ENCODE measurements around the gene PABPN1L. TPM values are rescaled to one million over a fixed set of nuclear protein-coding genes. Genes with fewer than 3 reads are reported as not detected.
A peak's percentile ranks its signal among the peaks of the same experiment; 100 is the strongest.

PABPN1L gene
- total and polyA plus RNA-seq, 2 of the 4 experiments (the other 2 are of a cell fraction), result not detected

DNA sequence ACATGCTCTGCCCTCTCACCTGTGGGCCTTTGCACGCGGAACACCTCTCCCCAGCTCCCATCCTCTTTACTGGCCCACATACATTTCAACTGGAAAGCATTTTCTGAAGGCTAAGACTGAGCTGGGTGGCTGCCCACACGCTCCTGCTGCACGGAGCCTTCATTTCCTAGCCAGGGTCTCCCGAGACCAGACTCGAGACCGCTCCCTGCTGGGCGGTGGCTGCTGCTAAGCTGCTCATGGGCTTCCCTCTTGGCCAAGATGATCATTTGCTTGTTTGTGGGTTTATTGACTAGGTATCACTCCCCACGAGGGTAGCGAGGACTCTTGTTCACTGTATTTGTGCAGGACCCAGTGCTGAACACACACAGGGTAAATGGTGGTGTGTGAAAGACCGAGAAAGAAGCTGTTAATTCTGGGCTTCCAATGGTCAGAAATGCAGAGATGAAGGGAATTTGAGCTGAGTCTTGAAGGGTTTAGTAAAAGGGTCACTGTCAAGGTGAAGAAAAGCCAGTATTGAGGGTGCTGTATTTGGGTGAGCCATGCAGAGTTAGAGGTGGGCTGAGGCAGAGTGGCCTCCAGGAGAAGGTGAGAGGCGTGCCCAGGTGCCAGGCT, 8.6 kb downstream of the PABPN1L start:
- Histone ChIP-seq H3K4me2 (ENCODE audit: low read depth, low read length) (peak overlapping the region; percentile 95), H2BK15ac (ENCODE audit: low read depth, low read length) (no peak overlapping the region), H3K56ac (ENCODE audit: extremely low read depth, insufficient read depth, low read length) (0 out of 2 replicates have a peak overlapping the region, but pooled peaks have one; percentile 45), H3K4ac (ENCODE audit: low read depth, low read length) (peak overlapping the region; percentile 86), H2BK120ac (ENCODE audit: low read depth, low read length) (no peak overlapping the region), H2BK5ac (ENCODE audit: low read depth, low read length, poor library complexity, severe bottlenecking) (no peak overlapping the region), H3K4me1 (ENCODE audit: control insufficient read depth, insufficient read depth, low read length) (peaks cover 9% of the 10 kb centered on the region), H3K23ac (ENCODE audit: low read depth, low read length) (peak overlapping the region; percentile 61), H2AK5ac (ENCODE audit: low read depth, low read length) (no peak overlapping the region; the same call in 1 of the 2 replicates), H4K20me1 (ENCODE audit: insufficient read depth, low read length) (peaks cover 18% of the 10 kb centered on the region), H3K18ac (ENCODE audit: low read depth, low read length) (no peak overlapping the region), H4K91ac (ENCODE audit: insufficient read depth, low read depth, low read length) (no peak overlapping the region), H2AK9ac (replicated peaks; ENCODE audit: low read depth, low read length, poor library complexity) (peak overlapping the region; percentile 98), H3K27me3 (ENCODE audit: control insufficient read depth, insufficient read depth, low read length) (no peaks in the 10 kb centered on the region), H3K9me1 (ENCODE audit: insufficient read depth, low read length) (0 out of 2 replicates have a peak, but pooled peaks cover 4% of the 10 kb centered on the region), H3K36me3 (ENCODE audit: control insufficient read depth, insufficient read depth, low read length) (peaks cover 28% of the 10 kb centered on the region), H2BK20ac (ENCODE audit: low read depth, low read length) (no peak overlapping the region), H3K79me1 (ENCODE audit: low read depth in 1 of 2, low read length in 2 of 2) (peaks cover 9 to 38% of the 10 kb centered on the region in 2 experiments), H3K27ac (ENCODE audit: insufficient read depth, low read length) (peak overlapping the region; percentile 79), H3K4me3 (ENCODE audit: insufficient read depth, low read depth, low read length) (peak overlapping the region; percentile 97), H2AFZ (replicated peaks; ENCODE audit: low read length, poor library complexity) (peak overlapping the region; percentile 96), H3K9me3 (ENCODE audit: control insufficient read depth, insufficient read depth, low read length) (no peaks in the 10 kb centered on the region), H4K5ac (ENCODE audit: low read depth, low read length) (no peak overlapping the region), H3K9ac (ENCODE audit: low read depth, low read length) (peak overlapping the region; percentile 90), H3K14ac (replicated peaks; ENCODE audit: low read depth, low read length) (no peak overlapping the region; the same call in 1 of the 2 replicates), H4K8ac (ENCODE audit: low read depth in 2 of 2, low read length in 2 of 2) (peak overlapping the region in 1 of 2 experiments; percentile 97; a peak in 1 of 4 replicates)
- ChIA-PET POLR2A (ENCODE audit: unreplicated experiment) (no interaction called here), CTCF (interaction anchor here (1.1 to 2.0 kb wide), 8 partner anchors 13 to 120 kb away, joined by 3 to 7 read pairs (median 5); partner anchors contain the start of gene APRT)
- no TSS peak for BruUV-seq (replicated peaks)
- peak; percentile 65 for ATAC-seq (ENCODE audit: low read depth)
- DNase-seq, result peak; percentile 72
- 25% methylated on average over 5 of the region's 12 CpGs; no CpG with 5 or more reads in 1 of the 2 experiments for WGBS, 2 experiments (ENCODE audit: extremely low coverage in 2 of 2, insufficient read length in 1 of 2)
- intact Hi-C loops (cut with micrococcal nuclease), result loop anchor here (1.0 to 5.0 kb wide), 4 partner anchors 42 to 359 kb away; partner anchors contain the start of gene ZNF778
- in situ Hi-C loops (cut with MboI; ENCODE audit: low sequenced_read_pairs), result no loop called here
- dilution Hi-C loops (cut with HindIII; ENCODE audit: low sequenced_read_pairs, unreplicated experiment), result no loop called here
- TF ChIP-seq NFE2L2 (IDR thresholded peaks at IDR 0.05; ENCODE audit: low read depth, low read length) (no peak), POLR2A (IDR thresholded peaks at IDR 0.05; ENCODE audit: low read depth, low read length) (no peak), RFX5 (IDR thresholded peaks at IDR 0.05; ENCODE audit: low read depth, low read length) (no peak), FOS (IDR thresholded peaks at IDR 0.05; ENCODE audit: low read depth, low read length) (no peak), MAZ (IDR thresholded peaks at IDR 0.05; ENCODE audit: borderline replicate concordance, low read depth, low read length) (no peak), CEBPB (IDR thresholded peaks at IDR 0.05; ENCODE audit: low read depth, low read length) (no peak), MXI1 (IDR thresholded peaks at IDR 0.05; ENCODE audit: borderline replicate concordance, low read depth, low read length) (0 out of 2 replicates have a peak, but pooled peaks have one; percentile 69), CHD1 (IDR thresholded peaks at IDR 0.05; ENCODE audit: low read depth, low read length) (no peak), SMC3 (IDR thresholded peaks at IDR 0.05; ENCODE audit: low read depth, low read length) (peak; percentile 79), BHLHE40 (IDR thresholded peaks at IDR 0.05; ENCODE audit: low read depth, low read length) (no peak), RAD21 (IDR thresholded peaks at IDR 0.05; ENCODE audit: low read length) (peak; percentile 68), RCOR1 (IDR thresholded peaks at IDR 0.05; ENCODE audit: insufficient replicate concordance, low read length) (no peak)
- TF ChIP-seq, protein P1, sequence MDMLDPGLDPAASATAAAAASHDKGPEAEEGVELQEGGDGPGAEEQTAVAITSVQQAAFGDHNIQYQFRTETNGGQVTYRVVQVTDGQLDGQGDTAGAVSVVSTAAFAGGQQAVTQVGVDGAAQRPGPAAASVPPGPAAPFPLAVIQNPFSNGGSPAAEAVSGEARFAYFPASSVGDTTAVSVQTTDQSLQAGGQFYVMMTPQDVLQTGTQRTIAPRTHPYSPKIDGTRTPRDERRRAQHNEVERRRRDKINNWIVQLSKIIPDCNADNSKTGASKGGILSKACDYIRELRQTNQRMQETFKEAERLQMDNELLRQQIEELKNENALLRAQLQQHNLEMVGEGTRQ (IDR thresholded peaks at IDR 0.05; ENCODE audit: low read depth, low read length), result no peak
- TF ChIP-seq, protein P2, sequence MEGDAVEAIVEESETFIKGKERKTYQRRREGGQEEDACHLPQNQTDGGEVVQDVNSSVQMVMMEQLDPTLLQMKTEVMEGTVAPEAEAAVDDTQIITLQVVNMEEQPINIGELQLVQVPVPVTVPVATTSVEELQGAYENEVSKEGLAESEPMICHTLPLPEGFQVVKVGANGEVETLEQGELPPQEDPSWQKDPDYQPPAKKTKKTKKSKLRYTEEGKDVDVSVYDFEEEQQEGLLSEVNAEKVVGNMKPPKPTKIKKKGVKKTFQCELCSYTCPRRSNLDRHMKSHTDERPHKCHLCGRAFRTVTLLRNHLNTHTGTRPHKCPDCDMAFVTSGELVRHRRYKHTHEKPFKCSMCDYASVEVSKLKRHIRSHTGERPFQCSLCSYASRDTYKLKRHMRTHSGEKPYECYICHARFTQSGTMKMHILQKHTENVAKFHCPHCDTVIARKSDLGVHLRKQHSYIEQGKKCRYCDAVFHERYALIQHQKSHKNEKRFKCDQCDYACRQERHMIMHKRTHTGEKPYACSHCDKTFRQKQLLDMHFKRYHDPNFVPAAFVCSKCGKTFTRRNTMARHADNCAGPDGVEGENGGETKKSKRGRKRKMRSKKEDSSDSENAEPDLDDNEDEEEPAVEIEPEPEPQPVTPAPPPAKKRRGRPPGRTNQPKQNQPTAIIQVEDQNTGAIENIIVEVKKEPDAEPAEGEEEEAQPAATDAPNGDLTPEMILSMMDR (conservative IDR thresholded peaks at IDR 0.05; ENCODE audit: low read depth, low read length), result peak; percentile 78
- TF ChIP-seq, protein P3, sequence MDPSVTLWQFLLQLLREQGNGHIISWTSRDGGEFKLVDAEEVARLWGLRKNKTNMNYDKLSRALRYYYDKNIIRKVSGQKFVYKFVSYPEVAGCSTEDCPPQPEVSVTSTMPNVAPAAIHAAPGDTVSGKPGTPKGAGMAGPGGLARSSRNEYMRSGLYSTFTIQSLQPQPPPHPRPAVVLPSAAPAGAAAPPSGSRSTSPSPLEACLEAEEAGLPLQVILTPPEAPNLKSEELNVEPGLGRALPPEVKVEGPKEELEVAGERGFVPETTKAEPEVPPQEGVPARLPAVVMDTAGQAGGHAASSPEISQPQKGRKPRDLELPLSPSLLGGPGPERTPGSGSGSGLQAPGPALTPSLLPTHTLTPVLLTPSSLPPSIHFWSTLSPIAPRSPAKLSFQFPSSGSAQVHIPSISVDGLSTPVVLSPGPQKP (IDR thresholded peaks at IDR 0.05; ENCODE audit: borderline replicate concordance, low read depth, low read length), result no peak

All from IMR-90 (cell line).